Caki2 (cell line): ENCODE measurements around the gene PAEP. TPM values are rescaled to one million over a fixed set of nuclear protein-coding genes. Genes with fewer than 3 reads are reported as not detected.

Source experiments
- DNase-seq: peaks from one replicate; pipeline ENCODE4 v3.0.0-alpha.2; 2015; ENCODE audit warnings: low read depth
- in situ Hi-C: cut with HindIII; loops from 2 replicates; pipeline ENCODE4 v1.10.0; 2016; ENCODE audit warnings: low sequenced_read_pairs, low pct_unique_long_range_greater_than_20kb, mixed read lengths
- total RNA-seq: library from RNA; depleted of rRNA; stranded (reverse); fragments of >200 nt; shearing (Covaris generic); gene quantifications from 2 replicates; pipeline ENCODE4 v1.2.3, GENCODE V29; 2014; ENCODE audit warnings: low replicate concordance

Gene PAEP
- total RNA-seq, 1 experiment from 2014 or later: not detected

DNA sequence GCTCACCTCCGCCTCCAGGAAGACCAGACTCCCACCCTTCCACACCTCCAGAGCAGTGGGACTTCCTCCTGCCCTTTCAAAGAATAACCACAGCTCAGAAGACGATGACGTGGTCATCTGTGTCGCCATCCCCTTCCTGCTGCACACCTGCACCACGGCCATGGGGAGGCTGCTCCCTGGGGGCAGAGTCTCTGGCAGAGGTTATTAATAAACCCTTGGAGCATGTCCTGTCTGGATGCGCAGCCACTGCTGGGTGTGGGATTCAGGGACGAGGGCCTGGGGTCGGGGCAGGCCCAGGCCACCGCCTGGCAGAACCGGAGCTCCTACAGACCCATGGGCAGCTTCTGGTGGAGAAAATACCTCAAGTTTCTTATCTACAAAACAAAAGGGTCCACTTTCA, 5.0 kb downstream of the PAEP start:
- in situ Hi-C loops: no loop called here
- no peak for DNase-seq

DNA sequence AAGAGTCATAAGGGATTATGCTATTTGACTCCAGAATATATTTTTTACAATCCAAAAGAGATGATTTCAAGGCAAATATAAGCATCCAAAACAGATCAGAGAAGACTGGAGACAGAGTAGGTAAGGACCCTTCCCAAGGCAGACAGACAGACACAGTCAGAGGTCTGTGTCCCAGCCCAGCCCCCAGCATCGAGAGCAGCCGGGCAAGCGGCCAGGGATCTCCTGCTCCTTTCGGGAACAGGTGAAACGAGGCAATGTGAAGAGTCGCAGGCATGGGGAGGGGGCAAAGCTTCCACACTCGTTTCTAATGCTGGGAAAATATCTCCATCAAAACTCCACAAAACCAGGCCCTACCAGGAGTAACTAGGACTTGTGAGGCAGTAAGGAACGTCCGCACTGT, 5.8 kb downstream of the PAEP start:
- DNase-seq: no peak
- in situ Hi-C loops: no loop called here

DNA sequence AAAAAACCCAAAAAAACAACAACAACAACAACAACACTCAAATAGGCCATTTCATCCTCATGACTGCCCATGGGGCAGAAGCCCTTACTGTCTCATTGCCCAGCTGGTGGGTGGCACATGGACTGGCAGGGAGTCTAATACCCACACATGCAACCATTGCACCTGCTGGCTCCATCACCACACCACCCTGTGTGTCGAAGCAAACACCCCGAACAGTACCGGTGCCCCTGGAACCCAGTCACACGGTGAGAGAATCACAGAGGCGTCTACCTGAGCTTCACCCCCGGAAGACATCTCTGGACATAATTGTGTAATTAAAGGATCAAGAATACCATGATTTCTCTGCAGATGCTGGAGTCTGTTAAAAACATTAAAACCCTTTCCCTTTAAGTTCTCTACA, 6.5 kb downstream of the PAEP start:
- in situ Hi-C loops: no loop called here
- DNase-seq: no peak

DNA sequence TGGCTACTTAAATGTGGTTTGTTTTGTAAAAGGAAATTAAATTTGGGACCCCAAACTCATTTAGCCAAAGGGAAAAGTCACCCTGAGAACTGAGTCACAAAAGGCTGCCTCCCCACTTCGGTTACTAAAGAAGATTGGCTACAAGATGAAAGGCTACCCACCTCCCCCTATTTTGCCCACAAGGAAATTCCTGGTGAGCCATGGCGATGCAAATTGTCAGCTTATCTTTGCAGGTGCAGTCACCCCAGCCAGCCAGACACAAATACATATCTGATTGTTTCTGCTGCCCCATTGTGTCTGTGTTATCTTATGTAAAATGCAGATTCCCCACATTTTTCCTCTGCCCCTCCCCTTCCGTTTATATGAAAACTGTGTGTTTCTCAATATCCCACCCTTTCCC, 8.9 kb downstream of the PAEP start:
- no peak for DNase-seq
- in situ Hi-C loops: no loop called here

DNA sequence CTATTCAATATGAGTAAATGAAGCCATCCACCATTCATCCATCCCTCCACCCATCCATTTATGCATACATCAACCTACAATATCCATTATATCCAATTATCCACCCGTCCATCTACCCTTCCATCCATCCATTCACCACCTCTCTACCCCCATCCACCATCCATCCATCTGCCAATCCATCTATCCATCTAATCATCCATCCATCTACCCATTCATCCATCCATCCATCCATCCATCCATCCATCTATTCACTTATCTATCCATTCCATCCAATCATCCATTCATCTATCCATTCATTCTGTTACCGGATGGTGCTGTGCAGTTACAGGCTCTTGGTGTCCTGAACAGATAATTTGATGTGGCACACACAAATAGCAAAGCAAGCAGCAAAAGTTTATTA, 10.7 kb downstream of the PAEP start:
- no peak for DNase-seq
- in situ Hi-C loops: no loop called here

DNA sequence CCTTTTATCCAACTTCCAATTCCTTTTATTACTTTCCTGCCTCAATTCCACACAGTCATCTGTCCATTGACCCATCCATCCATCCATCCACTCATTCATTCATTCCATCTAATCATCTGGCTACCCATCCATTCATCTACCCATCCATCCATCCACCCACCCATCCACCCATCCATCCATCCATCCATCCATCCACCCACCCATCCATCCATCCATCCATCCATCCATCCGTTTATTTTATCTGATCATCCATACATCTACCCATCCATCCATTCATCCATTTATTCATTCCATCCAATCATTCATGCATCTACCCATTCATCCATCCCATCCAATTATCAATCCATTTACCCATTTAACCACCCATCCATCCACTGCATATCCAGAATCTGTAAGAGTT, 11.6 kb downstream of the PAEP start:
- in situ Hi-C loops: no loop called here
- no peak for DNase-seq

DNA sequence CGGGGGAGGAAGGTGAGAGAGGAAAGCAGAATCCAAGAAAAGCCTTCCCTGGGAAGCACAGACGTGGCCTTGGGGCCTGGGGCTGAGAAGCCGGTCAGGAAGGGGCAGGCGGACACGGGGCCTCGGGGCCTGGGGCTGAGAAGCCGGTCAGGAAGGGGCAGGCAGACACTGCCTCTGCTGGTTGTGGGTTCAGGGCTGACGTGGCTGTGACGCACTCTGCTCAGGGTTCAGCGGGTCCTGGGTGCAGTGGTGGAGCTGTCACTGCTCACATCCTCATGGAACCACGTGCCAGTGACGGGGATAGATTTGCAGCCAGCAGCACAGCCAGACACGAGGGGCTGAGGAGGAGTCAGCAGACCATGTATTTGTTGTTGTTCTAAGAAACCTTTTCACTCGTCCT, 12.8 kb downstream of the PAEP start:
- in situ Hi-C loops: no loop called here
- no peak for DNase-seq

DNA sequence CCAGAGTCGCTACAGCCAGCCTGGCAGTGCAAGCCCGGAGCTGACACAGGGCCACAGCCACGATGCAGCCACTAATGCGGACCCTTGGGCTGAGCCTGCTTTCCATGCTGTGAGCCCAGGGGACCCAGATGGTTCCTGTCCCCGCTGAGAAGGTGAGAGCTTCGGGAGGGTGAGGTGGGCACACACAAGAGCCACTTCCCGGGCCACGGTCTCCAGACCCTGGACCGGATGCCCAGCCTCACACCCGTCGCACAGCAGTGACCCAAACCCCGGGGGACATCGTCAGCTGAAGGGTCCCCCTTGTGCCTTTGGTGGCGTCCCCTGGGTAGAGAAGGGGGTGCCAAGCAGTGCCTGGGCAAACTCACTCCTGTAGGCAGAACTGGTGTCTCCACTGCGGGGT, 13.4 kb downstream of the PAEP start:
- no peak for DNase-seq
- in situ Hi-C loops: no loop called here

DNA sequence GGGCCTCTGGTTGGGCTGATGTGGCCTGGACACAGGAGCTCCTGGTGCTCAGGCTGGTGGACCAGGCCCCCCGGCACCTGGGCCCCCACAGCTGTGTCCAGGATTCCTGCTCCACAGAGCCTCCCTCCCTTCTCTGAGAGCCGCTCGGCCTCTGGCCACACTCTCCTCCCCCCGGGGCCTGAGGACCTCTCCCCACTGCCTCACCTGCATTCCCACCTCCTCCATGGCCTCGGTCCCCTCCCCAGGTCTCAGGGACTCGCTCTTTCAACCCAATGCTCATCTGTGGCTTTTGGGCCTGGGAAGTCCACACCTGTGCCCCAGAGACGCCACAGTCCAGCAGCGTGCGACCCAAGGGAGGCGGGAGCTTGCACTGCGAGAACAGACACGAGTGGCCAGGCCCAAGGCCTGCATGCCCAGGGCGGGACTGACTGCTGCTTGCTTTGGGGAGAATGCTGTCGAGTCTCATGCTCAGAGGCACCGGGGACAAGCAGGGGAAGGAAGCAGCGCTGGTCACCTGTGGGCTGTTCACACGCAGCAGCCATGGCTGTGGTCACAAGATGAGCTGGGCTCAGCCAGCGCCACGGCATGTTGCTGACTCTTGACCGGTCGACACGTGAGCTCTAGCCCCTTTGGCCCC, 14.6 kb downstream of the PAEP start:
- DNase-seq: no peak
- in situ Hi-C loops: no loop called here

DNA sequence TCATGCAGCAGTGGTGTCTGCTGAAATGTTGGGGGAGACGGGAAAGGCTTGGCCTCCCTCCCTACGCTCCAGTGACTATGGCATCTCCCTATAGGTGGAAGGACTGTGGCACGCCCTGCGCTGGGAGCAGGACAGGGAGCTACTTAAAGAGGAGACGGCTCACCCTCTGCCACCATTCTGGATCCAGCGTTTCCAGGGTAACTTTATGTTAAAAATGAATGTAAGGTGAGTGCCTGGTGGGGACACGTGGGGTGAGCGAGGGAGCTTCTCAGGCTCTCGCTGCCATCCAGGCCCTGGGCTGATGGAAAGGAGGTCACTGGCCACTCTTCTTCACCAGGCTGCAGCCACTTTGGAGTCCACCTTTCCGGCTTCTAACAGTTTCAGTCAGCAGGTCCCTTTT, 15.7 kb downstream of the PAEP start:
- in situ Hi-C loops: no loop called here
- DNase-seq: no peak

DNA sequence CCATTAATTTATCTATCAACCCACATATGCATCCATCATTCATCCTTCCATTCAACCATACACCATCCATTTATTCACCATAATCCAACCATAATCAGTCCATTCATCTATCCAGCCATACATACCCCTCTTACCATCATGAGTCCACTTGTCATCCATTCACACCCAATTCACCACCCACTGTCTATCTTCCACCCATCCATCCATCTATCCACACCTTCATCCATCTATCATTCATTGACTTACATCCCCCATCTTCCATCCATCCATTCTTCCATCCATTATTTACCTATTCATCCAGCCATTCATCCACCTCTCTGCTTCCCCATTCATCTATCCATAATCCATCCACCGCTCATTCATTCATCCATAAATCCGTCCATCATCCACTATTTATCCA, 17.8 kb downstream of the PAEP start:
- no peak for DNase-seq
- in situ Hi-C loops: no loop called here

DNA sequence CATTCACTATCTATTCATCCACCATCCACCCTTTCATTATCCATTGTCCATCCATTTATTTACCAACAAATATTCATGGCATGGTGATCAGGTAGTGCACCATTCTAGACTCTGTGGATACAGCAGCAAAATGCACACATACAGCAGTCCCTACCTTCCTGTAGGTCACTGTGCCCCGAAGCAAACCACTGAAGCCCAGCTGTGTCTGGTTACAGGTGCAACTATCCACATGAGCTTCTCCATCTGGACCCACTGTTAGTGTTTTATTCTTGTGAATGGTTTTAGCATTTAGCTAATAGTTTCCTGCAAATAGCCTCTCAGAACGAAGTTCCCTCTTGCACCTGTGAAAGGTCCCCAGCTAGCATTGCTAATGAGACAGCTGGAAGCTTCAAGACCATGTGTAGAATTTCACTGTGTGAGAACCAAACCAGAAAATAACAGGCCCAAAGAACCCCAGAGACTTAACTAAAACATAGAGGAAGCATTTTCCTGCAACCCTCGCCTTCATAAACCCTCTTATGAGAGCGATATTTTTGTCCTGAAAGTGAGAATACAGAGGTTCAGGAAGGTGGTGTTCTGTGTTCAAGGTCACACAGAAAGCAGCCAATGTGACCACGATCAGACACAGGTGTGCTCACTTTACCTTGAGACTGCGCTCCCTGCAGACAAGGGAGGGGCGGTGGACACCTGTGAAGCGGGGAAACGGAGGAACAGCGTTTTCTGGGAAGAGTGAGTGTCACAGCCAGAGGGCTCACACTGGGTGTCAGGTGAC, 18.5 kb downstream of the PAEP start:
- in situ Hi-C loops: no loop called here

DNA sequence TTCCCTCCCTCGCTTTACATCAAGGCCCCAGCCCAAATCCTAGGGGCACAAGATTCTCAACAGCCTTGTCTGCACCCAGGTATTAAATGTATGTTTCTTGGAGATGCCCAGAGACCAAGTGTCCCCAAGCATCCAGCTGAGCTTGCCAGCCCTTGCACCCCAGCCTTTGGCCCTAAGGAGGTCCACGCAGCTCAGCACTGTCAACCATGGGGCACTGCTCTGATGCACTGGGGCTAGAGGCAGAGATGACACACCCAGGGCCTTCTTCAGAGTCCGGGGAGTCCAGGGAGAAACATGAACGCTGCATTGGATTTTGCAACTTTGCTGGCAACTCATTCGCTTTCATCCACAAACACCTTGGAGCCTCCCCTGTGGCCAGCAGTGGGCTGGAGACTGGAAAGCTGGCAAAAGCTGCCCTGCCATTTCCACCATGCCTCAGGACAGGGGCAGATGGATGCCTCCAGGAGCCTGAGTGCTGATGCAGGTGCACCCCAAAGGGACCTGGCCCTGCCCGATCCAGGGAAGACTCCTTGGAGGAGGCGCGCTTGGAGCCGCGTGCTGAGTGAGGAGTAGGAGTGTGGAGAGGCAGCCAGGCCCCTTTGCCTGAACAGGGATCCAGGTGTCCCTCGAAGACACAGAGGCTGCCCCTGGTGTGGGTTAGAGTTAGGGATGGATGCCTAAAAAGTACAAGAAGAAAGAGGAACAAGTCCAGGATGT, 19.3 kb downstream of the PAEP start:
- in situ Hi-C loops: no loop called here
- DNase-seq: no peak

More for the DNA sequence above, 18.5 kb downstream of the PAEP start:
- DNase-seq: no peak

DNA sequence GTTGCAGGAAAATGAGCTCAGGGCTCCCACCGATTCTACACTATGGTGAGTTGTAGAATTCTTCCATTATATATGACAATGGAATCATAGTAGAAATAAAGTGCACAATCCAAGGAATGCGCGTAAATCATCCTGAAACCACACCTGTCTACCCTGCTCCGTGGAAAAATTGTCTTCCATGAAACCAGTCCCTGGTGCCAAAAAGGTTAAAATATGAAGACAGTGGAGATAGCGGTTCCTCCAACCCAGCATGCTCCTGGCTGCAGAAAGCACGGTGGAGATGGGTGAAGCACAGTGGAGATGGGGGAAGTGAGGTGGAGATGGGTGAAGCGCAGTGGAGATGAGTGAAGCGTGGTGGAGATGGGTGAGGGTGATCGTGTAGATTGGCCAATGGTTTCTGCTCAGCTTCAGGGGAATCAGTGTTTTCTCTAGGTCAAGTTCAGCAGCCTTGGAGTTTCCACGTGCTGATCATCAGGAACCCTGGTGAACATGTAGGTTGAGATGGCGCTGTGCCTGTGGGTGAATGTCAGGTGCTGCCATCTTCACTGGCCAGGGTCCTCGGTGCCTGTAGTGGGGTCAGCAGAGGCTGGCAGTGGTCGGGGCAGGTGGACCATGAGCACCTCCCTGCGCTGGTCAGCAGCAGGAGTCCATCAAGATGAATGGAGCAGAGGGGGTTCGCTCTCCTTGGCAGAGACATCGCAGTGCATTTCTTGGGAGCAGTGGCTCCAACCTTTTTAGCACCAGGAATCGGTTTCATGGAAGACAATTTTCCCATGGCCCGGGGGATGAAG, 20.3 kb downstream of the PAEP start:
- in situ Hi-C loops: no loop called here
- no peak for DNase-seq

DNA sequence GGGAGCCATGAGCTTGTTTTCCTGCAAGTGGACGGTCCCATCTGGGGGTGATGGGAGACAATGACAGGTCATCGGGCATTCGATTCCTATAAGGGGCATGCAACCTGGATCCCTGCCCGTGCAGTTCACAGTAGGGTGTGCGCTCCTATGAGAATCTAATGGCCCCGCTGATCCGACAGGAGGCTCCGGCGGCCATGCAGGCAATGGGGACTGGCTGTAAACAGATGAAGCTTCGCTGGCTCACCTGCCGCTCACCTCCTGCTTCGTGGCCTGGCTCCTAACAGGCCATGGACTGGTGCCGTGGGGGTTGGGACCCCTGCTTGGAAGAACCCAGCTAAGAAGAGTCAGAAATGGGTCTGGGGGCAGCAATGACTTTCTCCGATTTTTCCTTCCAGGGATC, 21.0 kb downstream of the PAEP start:
- in situ Hi-C loops: no loop called here
- no peak for DNase-seq

DNA sequence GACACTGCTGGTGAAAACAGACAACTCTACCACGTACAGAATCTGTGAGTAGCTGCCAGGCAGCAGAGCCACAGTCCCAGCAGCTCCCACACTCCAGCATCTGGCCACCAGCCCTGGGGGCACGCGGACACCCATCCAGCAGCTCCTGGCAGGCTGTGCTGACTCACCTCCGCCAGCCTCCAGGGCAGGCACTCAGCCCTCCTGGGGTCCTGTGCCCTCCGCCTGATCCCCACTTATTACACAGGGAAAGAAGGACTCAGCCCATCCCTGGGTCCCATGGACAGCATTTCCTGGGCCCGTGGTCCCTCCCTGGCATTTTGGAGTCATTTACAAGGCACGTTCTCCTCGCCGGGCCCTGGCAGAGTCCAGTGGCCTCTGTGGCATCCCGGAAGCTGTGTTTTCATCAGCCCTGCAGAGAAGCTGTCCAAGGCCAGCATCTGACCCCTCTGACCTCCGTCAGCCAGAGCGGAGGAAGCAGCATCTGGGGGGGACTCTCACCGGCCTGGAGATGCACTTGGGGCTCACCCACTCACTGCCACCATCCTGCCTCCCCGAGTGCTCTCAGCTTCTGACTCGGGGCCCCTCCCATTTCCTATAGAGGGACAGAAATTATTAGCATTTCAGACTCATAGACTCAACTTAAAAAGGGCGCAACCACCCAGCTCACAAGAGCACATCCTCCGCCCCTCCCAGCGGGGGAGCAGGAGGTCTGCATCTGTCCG, 21.6 kb downstream of the PAEP start:
- DNase-seq: no peak
- in situ Hi-C loops: no loop called here

DNA sequence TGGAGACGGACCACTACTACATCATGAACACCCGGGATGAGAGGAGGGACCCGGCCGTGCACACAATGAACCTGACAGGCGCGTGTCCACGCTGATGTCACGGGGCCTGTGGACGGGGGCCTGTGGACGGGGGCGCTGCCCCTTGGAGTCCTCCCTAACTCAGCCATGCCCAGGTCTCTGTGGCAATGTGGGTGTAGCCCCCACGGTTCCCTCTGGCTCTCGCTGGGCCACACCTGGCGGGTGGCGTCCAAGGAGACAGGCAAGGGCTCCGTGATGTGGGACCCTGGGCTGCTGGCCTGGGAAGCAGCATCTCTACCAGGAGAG, 22.1 kb downstream of the PAEP start:
- in situ Hi-C loops: no loop called here
- DNase-seq: no peak

DNA sequence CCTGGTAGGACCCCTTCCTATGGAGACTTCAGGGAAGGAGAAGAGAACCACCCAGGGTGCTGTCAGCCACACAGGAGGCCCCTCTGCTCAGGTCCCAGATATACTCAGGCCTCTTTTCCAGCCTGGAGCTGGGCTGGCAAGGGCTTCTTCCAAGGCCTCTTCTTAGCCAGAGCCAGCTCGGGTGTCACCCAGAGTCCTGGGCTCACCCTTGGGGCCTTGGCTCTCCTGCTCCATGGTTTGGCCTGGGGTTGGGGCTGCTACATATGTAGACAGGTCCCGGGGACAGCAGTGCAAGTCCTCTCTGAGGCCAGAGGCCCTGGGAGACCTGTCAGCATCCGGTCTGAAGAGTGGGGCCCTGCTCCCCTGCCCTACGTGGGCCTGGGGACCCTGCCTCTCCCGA, 22.8 kb downstream of the PAEP start:
- in situ Hi-C loops: no loop called here
- DNase-seq: no peak
